A673 (cell line): ENCODE measurements around the gene HSPB8. TPM values are rescaled to one million over a fixed set of nuclear protein-coding genes. Genes with fewer than 3 reads are reported as not detected.

Source experiments
- BruUV-seq: library from RNA; stranded (reverse); fragments of 400-500 nt; replicated peaks from 2 replicates; lab custom pipeline; 2021; lab: Mats Ljungman, UMichigan
- CTCF ChIA-PET: fragments of 300-600 bp; sonication (Branson Sonifier 250); formaldehyde crosslinking; loops from one replicate; lab custom pipeline; 2022; ENCODE audit warnings: antibody characterized with exemption; lab: Charles Lee
- POLR2A ChIA-PET: fragments of 300-600 bp; sonication (Branson Sonifier 250); formaldehyde crosslinking; loops from one replicate; lab custom pipeline; 2022; ENCODE audit warnings: antibody characterized with exemption; ENCODE audit not compliant: low non-redundant PET; lab: Charles Lee
- DNase-seq: peaks from one replicate; pipeline ENCODE4 v3.0.0-alpha.2; 2015; ENCODE audit warnings: low spot score
- H3K27ac ChIP-seq: fragments of 200-600 bp; sonication (generic); 2 replicates; pipeline ENCODE4 v1.5.1; 2016; ENCODE audit warnings: mixed run types, low read depth, mild to moderate bottlenecking, mixed read lengths, antibody characterized with exemption, low read length; ENCODE audit not compliant: poor library complexity, severe bottlenecking
- H3K27me3 ChIP-seq: fragments of 200-600 bp; sonication (generic); replicated peaks from 2 replicates; pipeline ENCODE4 v1.6.1; 2017; ENCODE audit warnings: mixed run types, low read depth, mild to moderate bottlenecking, mixed read lengths, antibody characterized with exemption, low read length; ENCODE audit not compliant: insufficient read depth, poor library complexity
- H3K36me3 ChIP-seq: fragments of 200-600 bp; sonication (generic); 2 replicates; pipeline ENCODE4 v1.6.1; 2016; ENCODE audit warnings: mixed run types, mild to moderate bottlenecking, mixed read lengths, antibody characterized with exemption, low read length; ENCODE audit not compliant: insufficient read depth, poor library complexity, severe bottlenecking
- H3K4me1 ChIP-seq: fragments of 200-600 bp; sonication (generic); 2 replicates; pipeline ENCODE4 v1.6.1; 2017; ENCODE audit warnings: mixed run types, mild to moderate bottlenecking, mixed read lengths, antibody characterized with exemption, low read length; ENCODE audit not compliant: insufficient read depth, poor library complexity, severe bottlenecking
- H3K4me3 ChIP-seq: fragments of 200-600 bp; sonication (generic); 2 replicates; pipeline ENCODE4 v1.5.1; 2016; ENCODE audit warnings: low read depth, mixed run types, mild to moderate bottlenecking, mixed read lengths, low read length; ENCODE audit not compliant: poor library complexity, severe bottlenecking
- H3K9me3 ChIP-seq: fragments of 200-600 bp; sonication (generic); 2 replicates; pipeline ENCODE4 v1.6.1; 2016; ENCODE audit warnings: mixed run types, low read depth, mild to moderate bottlenecking, mixed read lengths, antibody characterized with exemption, low read length; ENCODE audit not compliant: poor library complexity, severe bottlenecking
- EZH2 ChIP-seq: fragments of 200-600 bp; sonication (generic); IDR thresholded peaks from 2 replicates; pipeline ENCODE4 v1.6.1; 2017; ENCODE audit warnings: borderline replicate concordance, low read depth, mild to moderate bottlenecking, mixed read lengths, antibody characterized with exemption, low read length; ENCODE audit not compliant: poor library complexity, severe bottlenecking
- intact Hi-C: fragments of 100-400 bp; cut with micrococcal nuclease; formaldehyde crosslinking; loops from one replicate; pipeline ENCODE4 v1.10.0; 2022; ENCODE audit not compliant: unreplicated experiment
- total RNA-seq: library from RNA; stranded (reverse); gene quantifications from 2 replicates; pipeline ENCODE4 v1.2.3, GENCODE V29; 2021
- TF ChIP-seq, protein P1 (sequence below): fragments of 300-800, 200-600 bp; sonication (generic); conservative IDR thresholded peaks from 2 replicates; pipeline ENCODE4 v1.5.1; 2017; ENCODE audit warnings: low read depth, mild to moderate bottlenecking, antibody characterized with exemption, low read length, moderate library complexity, mixed read lengths

Gene HSPB8
- total RNA-seq, 1 experiment from 2014 or later: 0.13 TPM

GRCh38 chr12:119145367-119145766 lies 33.4 kb upstream of the HSPB8 start:
- H3K27ac ChIP-seq: no peak overlapping the region
- ChIA-PET CTCF (no interaction called here), POLR2A (no interaction called here)
- peaks cover 88% of the 10 kb centered on the region for H3K27me3 ChIP-seq
- H3K4me1 ChIP-seq: no peaks in the 10 kb centered on the region
- no peak for DNase-seq
- H3K4me3 ChIP-seq: no peak overlapping the region
- no TSS peak for BruUV-seq
- intact Hi-C loops: no loop called here
- no peaks in the 10 kb centered on the region for H3K36me3 ChIP-seq
- H3K9me3 ChIP-seq: no peaks in the 10 kb centered on the region
- TF ChIP-seq, protein P1, sequence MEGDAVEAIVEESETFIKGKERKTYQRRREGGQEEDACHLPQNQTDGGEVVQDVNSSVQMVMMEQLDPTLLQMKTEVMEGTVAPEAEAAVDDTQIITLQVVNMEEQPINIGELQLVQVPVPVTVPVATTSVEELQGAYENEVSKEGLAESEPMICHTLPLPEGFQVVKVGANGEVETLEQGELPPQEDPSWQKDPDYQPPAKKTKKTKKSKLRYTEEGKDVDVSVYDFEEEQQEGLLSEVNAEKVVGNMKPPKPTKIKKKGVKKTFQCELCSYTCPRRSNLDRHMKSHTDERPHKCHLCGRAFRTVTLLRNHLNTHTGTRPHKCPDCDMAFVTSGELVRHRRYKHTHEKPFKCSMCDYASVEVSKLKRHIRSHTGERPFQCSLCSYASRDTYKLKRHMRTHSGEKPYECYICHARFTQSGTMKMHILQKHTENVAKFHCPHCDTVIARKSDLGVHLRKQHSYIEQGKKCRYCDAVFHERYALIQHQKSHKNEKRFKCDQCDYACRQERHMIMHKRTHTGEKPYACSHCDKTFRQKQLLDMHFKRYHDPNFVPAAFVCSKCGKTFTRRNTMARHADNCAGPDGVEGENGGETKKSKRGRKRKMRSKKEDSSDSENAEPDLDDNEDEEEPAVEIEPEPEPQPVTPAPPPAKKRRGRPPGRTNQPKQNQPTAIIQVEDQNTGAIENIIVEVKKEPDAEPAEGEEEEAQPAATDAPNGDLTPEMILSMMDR: no peak
- no peak for TF ChIP-seq EZH2

DNA sequence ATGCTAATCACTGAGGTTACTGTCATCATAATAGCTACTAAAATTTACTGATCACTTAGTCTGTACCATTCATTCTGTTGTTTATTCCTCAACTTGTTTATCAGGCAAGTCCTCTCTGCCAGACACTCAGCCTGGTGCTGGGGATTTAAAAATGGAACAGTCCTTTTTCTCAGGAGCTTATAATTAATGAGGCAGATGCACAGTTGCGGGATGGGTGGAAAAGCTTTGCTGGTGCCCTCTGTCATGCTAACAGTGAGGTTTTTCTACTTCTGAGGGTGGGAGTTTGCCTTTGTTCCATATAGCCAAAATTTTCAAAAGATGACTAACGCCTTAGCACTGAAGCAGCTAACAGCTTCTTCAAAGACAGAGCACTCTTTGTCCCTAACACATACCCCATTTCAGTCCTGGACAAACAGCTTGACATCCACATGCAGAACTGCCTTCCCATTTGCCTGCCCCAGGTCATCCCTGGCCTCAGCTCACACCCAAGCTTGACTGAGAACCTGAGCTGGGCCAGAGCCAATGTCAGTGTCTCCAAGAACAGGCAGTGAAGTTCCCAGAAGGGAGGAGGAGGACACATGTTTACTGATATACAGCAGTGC lies 30.8 kb upstream of the HSPB8 start:
- Histone ChIP-seq H3K4me3 (no peak overlapping the region), H3K4me1 (no peaks in the 10 kb centered on the region), H3K36me3 (no peaks in the 10 kb centered on the region), H3K27ac (no peak overlapping the region), H3K9me3 (no peaks in the 10 kb centered on the region), H3K27me3 (peaks cover 63% of the 10 kb centered on the region)
- DNase-seq: no peak
- no TSS peak for BruUV-seq
- intact Hi-C loops: no loop called here
- TF ChIP-seq EZH2: no peak
- TF ChIP-seq, protein P1: no peak
- POLR2A ChIA-PET: no interaction called here
- CTCF ChIA-PET: no interaction called here

DNA sequence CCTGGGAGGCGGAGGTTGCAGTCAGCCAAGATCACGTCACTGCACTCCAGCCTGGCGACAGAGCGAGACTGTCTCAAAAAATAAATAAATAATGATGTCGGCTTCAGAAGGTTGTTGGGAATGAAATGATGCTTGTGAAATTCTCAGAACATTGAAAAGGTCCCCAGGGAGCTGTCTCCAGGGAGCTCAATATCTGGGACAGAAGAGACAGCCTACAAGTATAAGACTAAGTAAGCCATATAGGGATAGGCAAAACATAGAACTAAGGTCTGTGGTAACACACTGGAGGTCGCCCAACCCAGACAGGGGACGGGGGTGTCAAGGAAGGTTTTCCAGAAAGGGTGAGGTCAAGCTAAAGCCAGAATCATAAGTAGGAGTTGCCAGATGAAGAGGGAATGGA lies 29.5 kb upstream of the HSPB8 start:
- intact Hi-C loops: no loop called here

More for the DNA sequence above, 29.5 kb upstream of the HSPB8 start:
- no peaks in the 10 kb centered on the region for H3K4me1 ChIP-seq
- TF ChIP-seq, protein P1: no peak
- TF ChIP-seq EZH2: no peak
- DNase-seq: no peak
- H3K9me3 ChIP-seq: no peaks in the 10 kb centered on the region
- ChIA-PET POLR2A (no interaction called here), CTCF (no interaction called here)
- BruUV-seq: no TSS peak
- H3K27me3 ChIP-seq: peaks cover 50% of the 10 kb centered on the region
- no peak overlapping the region for H3K27ac ChIP-seq
- no peak overlapping the region for H3K4me3 ChIP-seq
- H3K36me3 ChIP-seq: no peaks in the 10 kb centered on the region
